ENCODE results near the gene EID2B.
A peak's percentile ranks its signal among the peaks of the same experiment; 100 is the strongest.

Gene EID2B

GRCh38 chr19:39498798-39499642 lies 33.6 kb downstream of the EID2B start, which contains the start of gene DLL3:
TSS of gene DLL3 (plus strand) at chr19:39498947. CDS start at chr19:39498975, 28 bp downstream.
- peak; percentile 23; the same call in 2 of the 3 replicates for ATAC-seq
- TF ChIP-seq TSHZ2 (CRISPR knock-in tag; IDR thresholded peaks at IDR 0.05) (no peak), TCF4 (CRISPR knock-in tag; IDR thresholded peaks at IDR 0.05; ENCODE audit: borderline replicate concordance) (no peak), GLIS3 (CRISPR knock-in tag; IDR thresholded peaks at IDR 0.05) (no peak)

GRCh38 chr19:39497996-39498797 lies 34.5 kb downstream of the EID2B start:
- TF ChIP-seq ARNTL (CRISPR knock-in tag; IDR thresholded peaks at IDR 0.05; ENCODE audit: borderline replicate concordance, low read depth), result no peak
- TF ChIP-seq BACH2 (CRISPR knock-in tag; IDR thresholded peaks at IDR 0.05; ENCODE audit: borderline replicate concordance), result no peak
- TF ChIP-seq PATZ1 (CRISPR knock-in tag; IDR thresholded peaks at IDR 0.05; ENCODE audit: borderline replicate concordance), result 0 out of 2 replicates have a peak, but pooled peaks have one; percentile 17
- TF ChIP-seq CSDC2 (CRISPR knock-in tag; IDR thresholded peaks at IDR 0.05), result no peak
- no peak for TF ChIP-seq TOX (CRISPR knock-in tag; IDR thresholded peaks at IDR 0.05; ENCODE audit: borderline replicate concordance)
- no peak for TF ChIP-seq ZNF8 (CRISPR knock-in tag; IDR thresholded peaks at IDR 0.05)
- peak; percentile 41; the same call in 1 of the 2 replicates for TF ChIP-seq TCF4 (CRISPR knock-in tag; IDR thresholded peaks at IDR 0.05; ENCODE audit: borderline replicate concordance)
- TF ChIP-seq ZFP3 (CRISPR knock-in tag; IDR thresholded peaks at IDR 0.05), result no peak
- peak; percentile 77 for ATAC-seq

- no peak for TF ChIP-seq POU6F1 (CRISPR knock-in tag; IDR thresholded peaks at IDR 0.05; ENCODE audit: borderline replicate concordance, low read depth)
- no peak for TF ChIP-seq SNAI2 (CRISPR knock-in tag; IDR thresholded peaks at IDR 0.05)
- TF ChIP-seq CREB5 (CRISPR knock-in tag; IDR thresholded peaks at IDR 0.05; ENCODE audit: low read depth), result no peak
- no peak for TF ChIP-seq TCF4 (CRISPR knock-in tag; IDR thresholded peaks at IDR 0.05; ENCODE audit: borderline replicate concordance)
- no peak for TF ChIP-seq BACH2 (CRISPR knock-in tag; IDR thresholded peaks at IDR 0.05; ENCODE audit: borderline replicate concordance)
- TF ChIP-seq ZNF70 (CRISPR knock-in tag; IDR thresholded peaks at IDR 0.05), result no peak
- no peak for TF ChIP-seq GLIS3 (CRISPR knock-in tag; IDR thresholded peaks at IDR 0.05)
- no peak for TF ChIP-seq ZC3H10 (CRISPR knock-in tag; IDR thresholded peaks at IDR 0.05)
- no peak for TF ChIP-seq CSDC2 (CRISPR knock-in tag; IDR thresholded peaks at IDR 0.05)
- TF ChIP-seq ZNF8 (CRISPR knock-in tag; IDR thresholded peaks at IDR 0.05), result no peak
- TF ChIP-seq TSHZ2 (CRISPR knock-in tag; IDR thresholded peaks at IDR 0.05), result no peak
- TF ChIP-seq ZNF565 (CRISPR knock-in tag; conservative IDR thresholded peaks at IDR 0.05; ENCODE audit: low read depth), result no peak
- no peak for TF ChIP-seq CSRNP3 (CRISPR knock-in tag; IDR thresholded peaks at IDR 0.05)
- TF ChIP-seq PATZ1 (CRISPR knock-in tag; IDR thresholded peaks at IDR 0.05; ENCODE audit: borderline replicate concordance), result no peak; the same call in 1 of the 2 replicates
- no peak for TF ChIP-seq ARNTL (CRISPR knock-in tag; IDR thresholded peaks at IDR 0.05; ENCODE audit: borderline replicate concordance, low read depth)
- no peak for TF ChIP-seq RARB (CRISPR knock-in tag; IDR thresholded peaks at IDR 0.05)
- TF ChIP-seq ZFP3 (CRISPR knock-in tag; IDR thresholded peaks at IDR 0.05), result no peak
- no peak for TF ChIP-seq ZFP30 (CRISPR knock-in tag; IDR thresholded peaks at IDR 0.05)
- ATAC-seq, result no peak; the same call in 2 of the 3 replicates
These were observed 35.0 kb downstream of the EID2B start for GRCh38 chr19:39497701-39497995.
